ENCODE measurements around the gene OVCA2. TPM values are rescaled to one million over a fixed set of nuclear protein-coding genes. Genes with fewer than 3 reads are reported as not detected.
A peak's percentile ranks its signal among the peaks of the same experiment; 100 is the strongest.

The OVCA2 gene
- total and polyA plus RNA-seq, 2 donors from 2014 or later: 22.9 to 63.6 TPM

DNA sequence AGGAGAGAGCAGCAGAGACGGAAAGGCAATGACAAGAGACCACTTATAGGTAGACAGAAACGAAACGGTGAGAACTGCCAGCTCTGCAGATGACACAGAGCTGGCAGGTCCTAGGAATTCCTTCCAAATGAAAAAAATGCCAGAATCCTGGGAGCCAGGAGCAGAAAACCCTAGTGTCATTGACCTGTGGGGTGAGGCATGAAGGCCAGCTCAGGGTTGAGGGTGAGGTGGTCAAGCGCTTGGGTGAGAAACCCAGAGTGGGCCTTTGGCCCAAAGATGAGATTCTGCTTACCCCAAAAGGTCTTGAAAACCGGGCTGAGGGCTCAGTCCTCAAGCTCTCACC is 22.3 kb downstream of the OVCA2 start:
- peak overlapping the region; percentile 2 to 56 for H3K27ac ChIP-seq (ENCODE audit: low read depth in 2 of 2, low read length in 2 of 2)
- H3K36me3 ChIP-seq (ENCODE audit: control insufficient read depth in 2 of 3, insufficient read depth in 3 of 3, low read length in 3 of 3): peaks cover 0 to 6% (median 0%) of the 10 kb centered on the region in 3 donors
- intact Hi-C loops (cut with DNase I): no loop called here
- TF ChIP-seq, protein P1, sequence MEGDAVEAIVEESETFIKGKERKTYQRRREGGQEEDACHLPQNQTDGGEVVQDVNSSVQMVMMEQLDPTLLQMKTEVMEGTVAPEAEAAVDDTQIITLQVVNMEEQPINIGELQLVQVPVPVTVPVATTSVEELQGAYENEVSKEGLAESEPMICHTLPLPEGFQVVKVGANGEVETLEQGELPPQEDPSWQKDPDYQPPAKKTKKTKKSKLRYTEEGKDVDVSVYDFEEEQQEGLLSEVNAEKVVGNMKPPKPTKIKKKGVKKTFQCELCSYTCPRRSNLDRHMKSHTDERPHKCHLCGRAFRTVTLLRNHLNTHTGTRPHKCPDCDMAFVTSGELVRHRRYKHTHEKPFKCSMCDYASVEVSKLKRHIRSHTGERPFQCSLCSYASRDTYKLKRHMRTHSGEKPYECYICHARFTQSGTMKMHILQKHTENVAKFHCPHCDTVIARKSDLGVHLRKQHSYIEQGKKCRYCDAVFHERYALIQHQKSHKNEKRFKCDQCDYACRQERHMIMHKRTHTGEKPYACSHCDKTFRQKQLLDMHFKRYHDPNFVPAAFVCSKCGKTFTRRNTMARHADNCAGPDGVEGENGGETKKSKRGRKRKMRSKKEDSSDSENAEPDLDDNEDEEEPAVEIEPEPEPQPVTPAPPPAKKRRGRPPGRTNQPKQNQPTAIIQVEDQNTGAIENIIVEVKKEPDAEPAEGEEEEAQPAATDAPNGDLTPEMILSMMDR (IDR thresholded peaks at IDR 0.05; ENCODE audit: borderline replicate concordance, extremely low read depth, insufficient read depth): no peak
- FAIRE-seq (no peak), DNase-seq (peak in 1 of 5 donors; percentile 24)
- H3K27me3 ChIP-seq (ENCODE audit: control insufficient read depth, insufficient read depth, low read length): peaks cover 2% of the 10 kb centered on the region
- no peaks in the 10 kb centered on the region for H3K9me3 ChIP-seq (ENCODE audit: control insufficient read depth in 2 of 3, insufficient read depth in 1 of 3, low read length in 3 of 3)
- H3K4me3 ChIP-seq (ENCODE audit: low read length in 3 of 3): no peak overlapping the region
- peaks cover 0 to 18% (median 7%) of the 10 kb centered on the region in 3 donors for H3K4me1 ChIP-seq (ENCODE audit: control insufficient read depth in 2 of 3, insufficient read depth in 2 of 3, low read depth in 1 of 3, low read length in 3 of 3)
- H3K9ac ChIP-seq (ENCODE audit: low read length in 3 of 3): no peak overlapping the region

- TF ChIP-seq, protein P1 (IDR thresholded peaks at IDR 0.05; ENCODE audit: borderline replicate concordance, extremely low read depth, insufficient read depth): no peak
- no peak overlapping the region for H3K9ac ChIP-seq (ENCODE audit: low read length in 3 of 3)
- peaks cover 0 to 6% (median 0%) of the 10 kb centered on the region in 3 donors for H3K36me3 ChIP-seq (ENCODE audit: control insufficient read depth in 2 of 3, insufficient read depth in 3 of 3, low read length in 3 of 3)
- DNase-seq (peak in 3 of 5 donors; percentile 28 to 56 (median 53)), FAIRE-seq (no peak)
- intact Hi-C loops (cut with DNase I): no loop called here
- no peak overlapping the region for H3K4me3 ChIP-seq (ENCODE audit: low read length in 3 of 3)
- peaks cover 2% of the 10 kb centered on the region for H3K27me3 ChIP-seq (ENCODE audit: control insufficient read depth, insufficient read depth, low read length)
- no peaks in the 10 kb centered on the region for H3K9me3 ChIP-seq (ENCODE audit: control insufficient read depth in 2 of 3, insufficient read depth in 1 of 3, low read length in 3 of 3)
- H3K4me1 ChIP-seq (ENCODE audit: control insufficient read depth in 2 of 3, insufficient read depth in 2 of 3, low read depth in 1 of 3, low read length in 3 of 3): peaks cover 0 to 18% (median 7%) of the 10 kb centered on the region in 3 donors
- H3K27ac ChIP-seq (ENCODE audit: low read depth in 2 of 2, low read length in 2 of 2): peak overlapping the region; percentile 29 to 38
Measured at GRCh38 chr17:2064520-2064971, 22.7 kb downstream of the OVCA2 start.

DNA sequence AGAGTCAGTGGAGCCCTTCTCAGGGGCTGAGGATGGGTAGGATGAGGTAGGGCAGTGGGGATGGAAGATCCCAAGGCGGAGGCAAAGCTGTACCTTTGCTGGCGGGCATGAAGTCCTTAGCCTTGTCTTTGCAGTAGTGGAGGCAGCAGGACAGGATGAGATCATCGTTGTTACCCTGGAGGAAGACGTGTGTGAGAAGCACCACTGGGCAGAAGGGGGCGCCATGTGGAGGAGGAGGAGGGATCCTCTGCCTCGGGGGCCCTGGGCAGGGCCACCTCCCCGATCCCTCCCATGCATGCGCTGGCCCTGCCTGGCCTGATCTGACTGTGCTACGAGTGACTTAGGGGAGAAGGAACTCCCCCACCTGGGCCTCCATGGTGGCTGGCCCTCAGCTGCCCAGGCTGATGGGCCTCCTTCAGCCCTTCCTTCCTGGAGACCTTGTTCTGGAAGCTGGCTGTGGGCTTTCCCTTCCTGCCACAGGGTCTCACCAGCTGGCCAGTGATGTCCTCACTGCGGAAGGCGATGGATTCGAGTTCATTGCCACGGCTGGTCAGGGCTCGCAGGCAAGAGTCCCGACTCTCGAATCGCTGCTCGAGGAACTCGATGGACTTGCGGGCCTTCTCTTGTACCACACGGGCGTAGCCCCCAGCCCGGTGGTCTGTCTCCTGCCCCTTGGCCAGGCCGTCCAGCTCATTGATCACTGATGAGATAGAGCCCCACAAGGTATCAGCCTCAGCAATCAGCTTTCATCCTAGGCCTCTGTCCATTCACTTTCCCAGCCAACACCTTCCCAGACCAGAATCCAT is 23.4 kb downstream of the OVCA2 start:
- FAIRE-seq: no peak
- Histone ChIP-seq H3K36me3 (ENCODE audit: control insufficient read depth in 2 of 3, insufficient read depth in 3 of 3, low read length in 3 of 3) (peaks cover 0 to 6% (median 0%) of the 10 kb centered on the region in 3 donors), H3K4me3 (ENCODE audit: low read length in 3 of 3) (no peak overlapping the region), H3K27ac (ENCODE audit: low read depth in 2 of 2, low read length in 2 of 2) (peak overlapping the region; percentile 29 to 59), H3K4me1 (ENCODE audit: control insufficient read depth in 2 of 3, insufficient read depth in 2 of 3, low read depth in 1 of 3, low read length in 3 of 3) (peaks cover 0 to 16% (median 7%) of the 10 kb centered on the region in 3 donors), H3K9me3 (ENCODE audit: control insufficient read depth in 2 of 3, insufficient read depth in 1 of 3, low read length in 3 of 3) (no peaks in the 10 kb centered on the region), H3K9ac (ENCODE audit: low read length in 3 of 3) (no peak overlapping the region), H3K27me3 (ENCODE audit: control insufficient read depth, insufficient read depth, low read length) (peaks cover 2% of the 10 kb centered on the region)
- DNase-seq: peak in 3 of 5 donors; percentile 56 to 84 (median 76)
- TF ChIP-seq, protein P1 (IDR thresholded peaks at IDR 0.05; ENCODE audit: borderline replicate concordance, extremely low read depth, insufficient read depth): no peak
- intact Hi-C loops (cut with DNase I): no loop called here
